H1 (cell line): ENCODE data around the gene RFT1.

ENCODE experiments used
- CTCF ChIP-seq, 3 experiments: IDR thresholded peaks; 1 replicate in 2 of 3; 2 replicates in 1 of 3; pipeline versions ENCODE4 v1.5.1 to v1.6.1; 2011; ENCODE audit warnings: low read length in 3 of 3, mild to moderate bottlenecking in 3 of 3, inconsistent platforms in 2 of 3, low read depth in 1 of 3, moderate library complexity in 1 of 3; ENCODE audit not compliant: insufficient read depth in 1 of 3; ENCODE audit errors: control extremely low read depth in 1 of 3
- PHF8 ChIP-seq: fragments of 200-600 bp; sonication (generic); conservative IDR thresholded peaks from 2 replicates; pipeline ENCODE4 v1.7.1; 2012; ENCODE audit warnings: low read depth, mild to moderate bottlenecking, inconsistent platforms, low read length, moderate library complexity
- SP1 ChIP-seq: IDR thresholded peaks from 2 replicates; pipeline ENCODE4 v1.6.1; 2011; ENCODE audit warnings: low read depth, low read length

- TF ChIP-seq CTCF (IDR thresholded peaks at IDR 0.05; ENCODE audit: control extremely low read depth in 1 of 3, insufficient read depth in 1 of 3, low read depth in 1 of 3, low read length in 3 of 3), result no peak
- TF ChIP-seq SP1, result no peak
- TF ChIP-seq PHF8, result no peak
Observed at GRCh38 chr3:53131096-53131495, 861 bp upstream of the RFT1 start.
